Spleen (tissue), 7 donors: Measurements from ENCODE around the gene SFMBT1.

Experiments
- CTCF ChIP-seq, 11 experiments: fragments of 200-600 bp in 7 of 11; fragments of 450-650 bp in 4 of 11; sonication (generic) in 4 of 11; IDR thresholded peaks in 8 of 11; conservative IDR thresholded peaks in 3 of 11; 1 replicate in 7 of 11; 2 replicates in 4 of 11; pipeline versions ENCODE4 v1.4.0 to v1.8.0; 2016 to 2021; ENCODE audit warnings: antibody characterized with exemption in 11 of 11, inconsistent platforms in 4 of 11, mild to moderate bottlenecking in 1 of 11
- POLR2A ChIP-seq, 3 donors: fragments of 450-650 bp; IDR thresholded peaks; one replicate each; pipeline ENCODE4 v1.5.1; 2017; ENCODE audit warnings: antibody characterized with exemption in 3 of 3, mild to moderate bottlenecking in 1 of 3
- POLR2AphosphoS5 ChIP-seq, 3 donors: sonication (generic); formaldehyde crosslinking; IDR thresholded peaks; one replicate each; pipeline ENCODE4 v1.5.1; 2017; ENCODE audit warnings: antibody characterized with exemption in 3 of 3
- donor health status: DM: no; HTN: no; CAD: no; lungs with moderate emphysema.
- donor health status: DM: no; HTN: no; CAD: no.
- donor health status: DM: no; HTN: no; CAD: no.

GRCh38 chr3:53079791-53080555 is 34.1 kb upstream of the SFMBT1 start:
- TF ChIP-seq CTCF (IDR thresholded peaks at IDR 0.05 in 8 of 11, conservative IDR thresholded peaks at IDR 0.05 in 3 of 11) (no peak), POLR2A (IDR thresholded peaks at IDR 0.05) (no peak), POLR2AphosphoS5 (IDR thresholded peaks at IDR 0.05) (no peak)
